HG03159 (cell line): ENCODE measurements around the gene UHRF2.
"Not testable (repeated sequence)": the region's sequence is repeated elsewhere in the genome, so short reads cannot be mapped to it uniquely, and the experiment has no call there.

Experiments
- ATAC-seq: cut with Tn5 transposase; IDR thresholded peaks from one replicate; pipeline ENCODE4 v1.9.1; 2021; ENCODE audit warnings: mild to moderate bottlenecking, moderate library complexity; ENCODE audit not compliant: unreplicated experiment

Gene UHRF2

DNA sequence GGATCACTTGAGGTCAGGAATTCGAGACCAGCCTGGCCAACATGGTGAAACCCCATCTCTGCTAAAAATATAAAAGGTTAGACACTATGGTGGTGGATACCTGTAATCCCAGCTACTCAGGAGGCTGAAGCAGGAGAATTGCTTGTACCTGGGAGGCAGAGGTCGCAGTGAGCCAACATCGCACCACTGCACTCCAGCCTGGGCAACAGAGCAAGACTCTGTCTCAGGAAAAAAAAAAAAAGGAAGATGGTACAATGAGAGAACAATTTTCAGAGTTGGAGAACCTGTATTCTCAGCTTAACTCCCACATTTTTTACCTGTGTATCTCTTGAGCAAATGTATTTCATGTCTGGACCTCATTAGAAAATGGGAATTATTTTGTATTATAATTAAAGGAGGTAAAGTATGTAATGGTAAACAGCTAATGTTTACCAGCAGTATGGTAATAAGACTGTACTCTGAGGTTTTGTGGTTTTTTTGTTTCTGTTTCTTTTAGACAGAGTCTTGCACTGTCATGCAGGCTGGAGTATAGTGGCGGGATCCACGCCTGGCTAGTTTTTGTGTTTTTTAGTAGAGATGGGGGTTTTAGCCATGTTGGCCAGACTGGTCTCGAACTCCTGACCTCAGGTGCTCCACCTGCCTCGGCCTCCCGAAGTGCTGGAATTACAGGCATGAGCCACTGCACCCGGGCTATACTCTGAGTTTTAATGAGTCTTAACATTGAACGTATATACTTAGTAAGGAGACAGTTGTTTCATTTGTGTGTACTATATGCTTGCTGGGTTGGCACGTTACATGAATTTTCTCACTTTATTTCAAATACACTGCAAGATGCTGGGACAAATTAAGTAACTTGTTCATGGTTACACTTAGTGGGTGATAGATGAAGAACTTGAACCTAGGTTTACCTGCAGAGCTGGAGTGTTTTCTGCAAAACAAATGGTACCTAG, 16.2 kb downstream of the UHRF2 start:
- peak; percentile 95 for ATAC-seq

DNA sequence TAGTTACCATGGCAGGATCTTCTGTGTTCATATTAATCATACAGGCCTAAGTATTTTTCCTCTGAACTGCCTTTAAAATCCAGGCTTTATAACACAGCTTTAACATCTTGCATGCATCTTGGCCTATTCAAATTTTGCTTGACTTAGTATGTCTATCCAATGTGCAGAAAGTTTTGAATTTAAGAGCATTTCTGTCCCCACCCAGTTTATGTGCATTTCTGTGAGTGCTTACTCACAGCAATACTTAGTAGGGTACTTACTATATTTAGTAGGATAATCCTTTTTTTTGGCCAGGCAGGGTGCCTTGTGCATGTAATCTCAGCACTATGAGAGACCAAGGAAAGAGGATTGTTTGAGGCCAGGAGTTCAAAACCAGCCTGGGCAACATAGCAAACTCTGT, 18.0 kb downstream of the UHRF2 start:
- ATAC-seq = no peak

GRCh38 chr9:6433410-6433809, 20.4 kb downstream of the UHRF2 start:
- ATAC-seq = no peak

DNA sequence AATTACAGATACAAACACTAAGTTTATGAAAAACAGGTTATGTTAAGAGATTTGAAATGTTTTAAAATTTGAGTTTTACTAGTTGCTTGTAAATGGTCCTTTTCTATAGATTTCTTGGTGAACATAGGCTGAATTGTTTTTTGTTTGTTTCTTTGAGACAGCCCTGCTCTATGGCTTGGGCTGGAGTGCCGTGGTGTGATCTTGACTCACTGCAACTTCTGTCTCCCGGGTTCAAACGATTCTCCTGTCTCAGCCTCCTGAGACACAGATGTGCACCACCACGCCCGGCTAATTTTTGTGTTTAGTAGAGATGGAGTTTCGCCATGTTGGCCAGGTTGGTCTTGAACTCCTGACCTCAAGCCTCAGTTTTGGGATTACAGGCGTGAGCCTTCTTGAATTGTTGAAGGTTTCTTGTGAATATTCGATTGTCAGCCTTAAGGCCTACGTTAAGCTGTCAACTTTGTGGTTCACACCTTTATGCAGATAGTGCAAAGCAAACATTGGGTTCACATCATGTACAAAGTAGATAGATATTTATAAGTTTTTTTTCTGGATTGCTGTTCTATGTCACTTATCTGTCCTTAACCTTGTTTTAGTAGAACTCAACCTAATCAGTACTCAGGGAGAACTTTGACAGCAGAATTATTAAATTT, 26.2 kb downstream of the UHRF2 start:
- ATAC-seq = no peak

- no peak for ATAC-seq
Observed at GRCh38 chr9:6440405-6440804, 27.4 kb downstream of the UHRF2 start.

GRCh38 chr9:6441269-6441668, 28.3 kb downstream of the UHRF2 start:
- ATAC-seq = no peak

DNA sequence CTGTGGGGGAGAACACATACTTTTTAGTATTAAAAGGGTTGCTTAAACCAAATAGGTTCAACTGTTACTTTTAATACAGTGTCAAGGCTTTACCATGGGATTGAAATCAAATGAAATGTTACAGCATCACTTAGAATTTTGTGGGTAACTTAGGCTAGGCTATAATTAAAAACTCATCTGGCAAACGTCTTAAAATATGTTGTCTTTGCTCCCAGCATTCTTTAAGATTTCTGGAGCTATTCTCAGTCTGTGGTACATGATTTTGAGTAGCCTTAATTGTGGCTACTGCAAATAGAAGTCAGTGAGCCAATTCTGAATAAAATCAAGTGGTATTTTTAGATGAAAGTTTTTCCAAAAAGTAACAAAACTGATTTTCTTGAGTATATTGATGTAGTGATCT, 30.7 kb downstream of the UHRF2 start:
- no peak for ATAC-seq

DNA sequence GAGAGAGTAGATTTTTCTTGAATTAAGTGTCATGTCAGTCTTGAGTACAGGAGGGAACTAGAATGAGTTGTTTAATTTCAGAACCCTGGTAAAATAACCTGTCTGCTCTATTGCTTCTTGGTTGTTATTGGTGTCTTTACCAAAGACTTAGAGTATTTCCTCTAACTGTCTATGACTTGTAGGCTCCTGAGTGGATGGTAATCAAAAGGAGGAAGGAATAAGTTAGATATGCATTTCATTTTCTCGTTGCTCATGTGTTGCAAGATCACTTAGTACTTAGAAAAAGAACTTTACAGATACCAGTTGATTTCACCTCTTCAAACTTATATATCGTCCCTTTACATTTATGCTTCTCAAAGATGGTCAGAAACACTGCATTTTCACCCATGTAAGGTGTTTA, 31.1 kb downstream of the UHRF2 start:
- no peak for ATAC-seq

DNA sequence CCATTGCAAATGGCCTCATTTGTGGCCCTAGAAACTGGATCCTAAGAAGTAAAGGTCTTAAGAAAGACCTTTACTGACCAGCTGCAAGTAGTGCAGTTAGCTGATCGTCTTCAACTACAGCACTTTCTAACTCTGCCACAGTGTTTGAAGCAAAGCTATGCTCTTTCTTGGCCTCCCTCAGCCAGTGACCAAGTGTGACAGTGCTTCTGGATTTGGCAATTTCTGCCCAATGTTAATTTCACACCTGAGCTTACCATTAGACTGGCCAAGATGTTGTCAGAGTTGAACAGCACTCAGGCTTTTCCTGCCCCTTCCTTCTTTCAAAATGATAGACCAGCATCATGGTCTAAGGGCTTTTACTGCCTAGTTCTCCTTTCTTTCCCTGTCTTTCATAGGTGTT, 36.1 kb downstream of the UHRF2 start:
- no peak for ATAC-seq

GRCh38 chr9:6449645-6450044, 36.6 kb downstream of the UHRF2 start:
- ATAC-seq = no peak

- no peak for ATAC-seq
Observed at GRCh38 chr9:6450641-6451375, 37.8 kb downstream of the UHRF2 start.

DNA sequence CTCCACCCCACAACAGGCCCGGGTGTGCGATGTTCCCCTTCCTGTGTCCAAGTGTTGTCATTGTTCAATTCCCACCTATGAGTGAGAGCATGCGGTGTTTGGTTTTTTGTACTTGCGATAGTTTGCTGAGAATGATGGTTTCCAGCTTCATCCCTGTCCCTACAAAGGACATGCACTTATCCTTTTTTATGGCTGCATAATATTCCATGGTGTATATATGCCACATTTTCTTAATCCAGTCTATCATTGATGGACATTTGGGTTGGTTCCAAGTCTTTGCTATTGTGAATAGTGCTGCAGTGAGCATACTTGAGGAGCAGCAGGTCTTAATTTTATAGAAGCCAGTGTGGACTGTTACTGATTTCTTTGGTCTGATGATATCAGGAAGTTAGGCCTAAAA, 42.3 kb downstream of the UHRF2 start:
- not testable (repeated sequence) for ATAC-seq

GRCh38 chr9:6458704-6459103, 45.7 kb downstream of the UHRF2 start:
- ATAC-seq = not testable (repeated sequence)

- no peak for ATAC-seq
Observed at GRCh38 chr9:6459718-6460117, 46.7 kb downstream of the UHRF2 start.

DNA sequence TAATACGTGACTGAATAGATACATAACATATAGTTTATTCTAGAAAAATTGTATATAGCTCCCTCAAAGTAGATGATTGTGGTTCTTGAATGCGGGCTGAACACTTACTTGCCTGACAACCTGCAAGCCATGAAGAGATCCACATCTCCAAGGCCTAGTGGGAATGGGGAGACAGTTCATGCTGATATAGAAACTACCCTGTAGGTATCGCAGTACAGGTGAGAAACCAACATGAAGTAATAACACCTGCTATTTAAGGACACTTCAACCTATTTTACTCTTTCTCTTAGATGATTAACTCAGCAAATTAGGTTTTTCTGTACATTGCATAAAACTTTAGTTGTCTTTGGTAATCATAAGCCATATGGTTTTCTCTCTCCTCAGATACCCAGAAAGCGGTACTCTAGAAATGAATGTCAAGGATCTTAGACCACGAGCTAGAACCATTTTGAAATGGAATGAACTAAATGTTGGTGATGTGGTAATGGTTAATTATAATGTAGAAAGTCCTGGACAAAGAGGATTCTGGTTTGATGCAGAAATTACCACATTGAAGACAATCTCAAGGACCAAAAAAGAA, 47.3 kb downstream of the UHRF2 start:
- no peak for ATAC-seq

DNA sequence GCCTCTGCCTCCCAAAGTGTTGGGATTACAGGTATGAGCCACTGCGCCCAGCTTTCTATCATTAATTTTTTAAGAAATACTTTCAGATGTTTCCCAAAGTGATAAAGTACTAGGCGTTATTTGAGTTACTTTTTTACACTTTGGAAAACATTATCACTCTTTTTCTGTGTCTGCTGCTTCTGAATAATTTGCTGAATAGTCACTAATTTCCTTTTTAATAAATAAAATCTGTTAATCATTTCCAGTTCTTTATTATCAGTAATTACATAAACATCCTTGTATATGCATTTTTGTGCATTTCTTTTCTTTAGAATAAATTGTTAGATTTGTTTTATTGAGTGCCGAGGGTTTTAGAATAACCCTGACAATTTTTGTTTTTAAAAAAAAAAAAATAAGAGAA, 48.6 kb downstream of the UHRF2 start:
- no peak for ATAC-seq

DNA sequence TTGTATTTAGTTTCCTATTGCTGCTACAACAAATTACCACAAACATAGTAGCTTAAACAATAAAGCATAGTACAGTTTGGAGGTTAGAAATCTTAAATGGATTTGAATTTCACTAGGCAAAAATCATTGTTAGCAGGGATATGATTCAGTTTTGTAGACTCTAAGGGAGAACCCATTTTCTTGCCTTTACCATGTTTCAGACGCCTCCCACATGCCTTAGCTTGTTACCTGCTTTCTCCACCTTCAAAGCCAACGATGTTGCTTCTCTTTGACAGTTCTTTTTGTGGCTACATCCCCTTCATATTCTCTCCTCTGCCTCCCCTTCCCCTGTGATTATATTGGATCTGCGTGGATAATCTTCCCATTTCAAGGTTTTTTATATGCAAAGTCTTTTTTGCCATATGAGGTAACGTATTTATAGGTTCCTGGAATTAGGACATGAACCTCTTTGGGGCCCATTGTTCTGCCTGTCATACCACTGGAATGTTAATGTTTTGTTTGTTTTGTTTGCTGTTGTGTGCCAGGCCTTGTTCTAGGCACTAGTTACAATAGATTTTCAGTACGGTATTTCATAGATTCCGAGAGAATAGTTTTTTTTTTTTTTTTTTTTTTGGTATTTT, 54.1 kb downstream of the UHRF2 start:
- no peak for ATAC-seq

GRCh38 chr9:6471231-6471850, 58.3 kb downstream of the UHRF2 start:
- ATAC-seq = no peak

DNA sequence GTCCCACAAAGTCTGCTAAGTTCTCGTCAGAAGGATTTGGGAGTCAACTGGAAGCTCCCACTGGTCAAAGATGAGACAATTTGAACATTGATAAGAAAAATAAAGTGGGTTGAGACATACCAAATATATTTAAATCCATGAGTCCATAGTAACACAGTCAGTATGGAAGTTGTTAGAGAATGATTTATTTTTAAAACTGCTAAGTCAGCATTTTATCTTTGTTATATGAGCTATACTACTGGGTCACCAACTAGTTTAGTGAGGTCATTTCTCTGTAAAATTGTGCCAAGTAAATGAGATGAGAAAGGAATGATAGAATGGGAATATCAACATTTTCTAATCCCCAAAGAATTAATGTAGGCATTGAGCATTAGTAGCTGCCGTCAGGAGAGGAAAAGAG, 60.2 kb downstream of the UHRF2 start:
- no peak for ATAC-seq

DNA sequence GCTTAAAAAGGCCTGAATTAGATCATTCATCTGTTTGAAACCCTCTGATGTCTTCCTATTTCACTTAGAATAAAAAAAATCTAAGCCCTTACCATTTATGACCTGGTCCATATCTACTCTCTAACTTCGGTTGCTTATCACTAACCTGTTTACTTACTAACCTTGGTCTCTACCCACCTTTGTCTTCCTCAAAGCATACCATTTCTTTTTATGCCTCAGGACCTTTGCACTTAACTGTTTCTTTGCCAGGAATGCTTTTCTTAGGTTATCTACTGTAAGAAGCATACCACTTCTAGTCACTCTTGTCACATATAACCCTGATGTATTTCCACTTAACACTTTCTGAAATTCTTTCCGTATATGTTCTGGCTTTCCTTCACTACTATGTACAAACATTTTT, 67.0 kb downstream of the UHRF2 start:
- ATAC-seq = no peak
